Activated CD4-positive, alpha-beta T cell treated with anti-CD3 and anti-CD28 coated beads, Interleukin-2, amount 50 U/mL, for 1 hour (primary cell): ENCODE data around the gene HOXD11.

ENCODE experiments used
- DNase-seq: peaks from one replicate; pipeline ENCODE4 v3.0.0-alpha.2; 2020

The HOXD11 gene

DNA sequence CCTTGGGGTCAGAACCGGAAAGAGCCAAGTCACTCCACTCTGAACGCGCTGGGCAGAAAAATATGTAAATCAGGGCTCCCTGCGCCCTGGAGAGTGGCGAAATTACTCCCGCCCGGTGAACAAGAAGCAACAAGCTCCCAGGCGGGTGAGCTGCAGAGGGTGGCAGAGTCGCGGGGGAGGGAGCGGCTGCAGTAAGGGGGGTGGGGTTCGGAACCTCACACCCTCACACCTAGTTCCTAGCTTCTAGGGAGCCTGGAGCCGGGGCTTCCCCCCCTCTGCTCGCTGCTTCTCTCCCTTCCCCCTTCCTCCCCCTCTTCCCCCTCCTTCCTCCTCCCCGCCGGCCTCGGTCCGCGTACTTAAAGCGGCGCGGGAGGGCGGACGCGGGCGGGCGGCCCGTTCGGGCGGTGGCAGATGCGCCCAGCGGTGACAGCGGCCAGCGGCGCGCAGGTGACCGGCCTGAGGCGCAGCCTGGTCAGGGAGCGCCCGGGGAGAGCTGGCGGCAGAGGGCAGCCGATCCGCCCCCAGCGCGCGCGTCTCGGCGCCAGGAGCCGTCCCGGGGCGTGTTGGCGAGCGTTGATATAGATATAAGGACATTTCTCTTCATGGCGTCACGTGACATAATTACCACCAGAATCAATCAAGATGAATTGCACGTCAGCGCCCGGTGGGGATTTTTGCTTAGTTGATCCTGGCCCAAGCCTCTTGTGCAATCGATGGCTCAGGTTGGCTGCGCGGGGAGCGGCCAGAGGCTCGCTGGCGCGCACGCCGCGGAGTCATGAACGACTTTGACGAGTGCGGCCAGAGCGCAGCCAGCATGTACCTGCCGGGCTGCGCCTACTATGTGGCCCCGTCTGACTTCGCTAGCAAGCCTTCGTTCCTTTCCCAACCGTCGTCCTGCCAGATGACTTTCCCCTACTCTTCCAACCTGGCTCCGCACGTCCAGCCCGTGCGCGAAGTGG, at the start of gene HOXD11:
TSS of gene HOXD11 (plus strand) at position 700 of the 959 bp plus-strand sequence. CDS start at position 776, 76 bp downstream.
- DNase-seq, result no peak

GRCh38 chr2:176063958-176064357, 43.1 kb upstream of the HOXD11 start:
- no peak for DNase-seq

DNA sequence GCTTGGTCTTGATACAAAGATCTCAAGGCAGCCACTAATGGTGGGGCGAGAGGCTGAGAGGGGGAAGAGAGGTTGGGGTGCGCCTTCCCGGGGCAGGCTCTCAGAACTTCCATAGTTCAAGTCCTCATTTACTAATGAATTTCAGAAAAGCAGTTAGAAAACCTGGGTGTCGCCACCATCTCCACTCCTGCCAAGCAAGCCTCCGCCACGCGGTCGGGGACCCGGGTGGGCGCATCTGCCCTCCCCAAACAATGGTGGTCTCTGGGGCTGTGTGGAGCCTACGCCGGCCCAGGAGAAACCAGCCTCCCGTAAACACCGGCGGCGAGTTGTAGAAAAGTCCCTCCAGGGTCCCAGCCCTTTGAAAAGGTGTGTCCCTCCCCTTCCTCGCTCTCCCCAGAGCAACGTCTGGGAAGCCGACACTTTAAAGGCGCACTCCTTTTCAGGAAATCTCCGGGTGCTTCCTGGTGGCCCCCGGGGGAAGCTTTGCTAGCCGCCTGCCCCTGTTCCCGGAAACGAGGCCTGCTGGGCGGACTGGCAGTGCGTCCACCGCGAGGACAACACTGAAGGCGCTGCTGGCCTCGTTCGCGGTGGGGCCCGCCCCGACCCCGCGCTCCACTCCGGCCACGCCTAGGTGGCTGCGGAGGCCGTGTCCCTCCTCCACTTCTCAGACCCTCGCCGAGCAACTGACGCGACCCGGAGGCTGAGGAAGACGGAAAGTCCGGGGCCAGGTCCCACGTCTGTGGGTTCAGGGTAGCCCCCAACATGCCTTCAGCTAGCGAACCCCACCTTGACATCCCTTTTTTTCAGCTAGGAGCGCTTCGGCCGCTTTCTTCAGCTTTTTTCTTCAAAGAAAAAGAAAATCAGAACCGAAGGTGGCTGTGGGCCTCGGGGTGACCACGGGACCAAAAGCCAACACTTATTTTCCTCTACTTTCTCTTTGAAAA, 40.2 kb upstream of the HOXD11 start:
- DNase-seq, result no peak

GRCh38 chr2:176067589-176068418, 39.3 kb upstream of the HOXD11 start:
- no peak for DNase-seq

DNA sequence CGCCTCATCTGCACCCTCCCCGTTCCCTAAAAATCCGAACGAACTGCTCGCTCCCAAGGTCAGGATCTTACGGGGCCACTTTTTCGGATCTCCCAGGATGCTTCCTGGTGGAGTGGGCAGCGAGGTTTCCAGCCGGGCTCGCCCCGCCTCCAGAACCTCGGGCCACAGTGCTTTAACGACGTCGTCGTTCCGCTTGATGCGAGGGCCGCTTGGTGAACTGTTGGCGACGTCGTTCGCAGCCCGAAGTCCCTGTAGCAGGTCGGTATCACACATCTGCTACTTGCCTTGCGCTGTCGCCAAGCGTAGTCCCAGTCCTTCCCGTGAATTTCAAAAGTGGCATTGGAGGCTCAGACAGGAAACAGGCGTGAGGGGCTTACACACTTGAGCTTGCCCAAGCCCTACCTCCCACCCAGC, 38.7 kb upstream of the HOXD11 start:
- no peak for DNase-seq

- DNase-seq, result no peak
Observed at GRCh38 chr2:176071330-176072291, 35.5 kb upstream of the HOXD11 start.

- DNase-seq, result no peak
Observed at GRCh38 chr2:176072292-176072669, 34.8 kb upstream of the HOXD11 start.

- DNase-seq, result no peak
Observed at GRCh38 chr2:176072951-176073904, 33.9 kb upstream of the HOXD11 start.

DNA sequence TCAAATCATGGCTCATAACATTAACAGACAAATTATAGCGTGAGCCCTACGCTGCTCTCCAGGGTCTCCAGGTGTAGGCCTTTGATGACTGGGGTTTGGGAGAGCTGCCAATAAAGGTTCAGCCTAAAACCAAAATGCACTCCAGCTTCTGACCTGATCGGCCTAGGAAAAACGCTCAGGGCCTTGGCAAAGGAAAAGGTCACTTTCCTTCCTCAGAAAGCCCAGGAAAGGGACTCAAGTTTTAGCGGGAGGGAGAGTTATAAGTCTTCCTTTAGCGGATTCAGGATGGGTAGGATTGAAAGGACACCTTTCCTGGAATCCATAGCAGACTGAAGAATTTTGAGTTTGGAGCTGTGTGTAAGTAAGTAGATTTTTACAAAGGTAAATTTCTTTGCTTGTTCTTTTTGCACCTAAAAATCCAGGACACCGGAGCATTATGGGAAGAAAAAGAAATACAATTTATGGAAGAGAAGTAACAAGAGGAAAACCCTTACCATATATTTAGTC, 32.1 kb upstream of the HOXD11 start:
- no peak for DNase-seq

GRCh38 chr2:176075481-176075880, 31.6 kb upstream of the HOXD11 start:
- DNase-seq, result no peak

GRCh38 chr2:176076063-176076462, 31.0 kb upstream of the HOXD11 start:
- DNase-seq, result no peak

DNA sequence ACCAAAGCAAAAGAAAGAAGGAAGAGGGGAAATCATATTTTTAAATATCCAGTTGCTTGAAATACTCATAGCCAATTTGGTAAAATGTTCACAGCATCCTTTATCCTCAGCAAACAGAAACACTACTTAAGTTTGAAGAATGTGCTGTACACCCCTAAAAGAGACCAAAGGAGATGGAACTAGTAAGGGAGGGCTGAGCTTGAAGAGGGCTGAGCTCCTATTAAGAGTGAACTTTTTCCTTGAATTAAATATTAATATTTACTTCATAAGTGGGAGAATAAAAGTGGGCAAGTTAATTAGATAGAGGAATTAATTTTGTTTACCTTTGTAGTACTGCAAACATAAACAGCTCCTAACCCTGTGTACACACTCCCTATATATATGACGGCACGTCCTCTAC, 30.3 kb upstream of the HOXD11 start:
- DNase-seq, result no peak

- DNase-seq, result no peak
Observed at GRCh38 chr2:176078541-176079284, 28.4 kb upstream of the HOXD11 start.

DNA sequence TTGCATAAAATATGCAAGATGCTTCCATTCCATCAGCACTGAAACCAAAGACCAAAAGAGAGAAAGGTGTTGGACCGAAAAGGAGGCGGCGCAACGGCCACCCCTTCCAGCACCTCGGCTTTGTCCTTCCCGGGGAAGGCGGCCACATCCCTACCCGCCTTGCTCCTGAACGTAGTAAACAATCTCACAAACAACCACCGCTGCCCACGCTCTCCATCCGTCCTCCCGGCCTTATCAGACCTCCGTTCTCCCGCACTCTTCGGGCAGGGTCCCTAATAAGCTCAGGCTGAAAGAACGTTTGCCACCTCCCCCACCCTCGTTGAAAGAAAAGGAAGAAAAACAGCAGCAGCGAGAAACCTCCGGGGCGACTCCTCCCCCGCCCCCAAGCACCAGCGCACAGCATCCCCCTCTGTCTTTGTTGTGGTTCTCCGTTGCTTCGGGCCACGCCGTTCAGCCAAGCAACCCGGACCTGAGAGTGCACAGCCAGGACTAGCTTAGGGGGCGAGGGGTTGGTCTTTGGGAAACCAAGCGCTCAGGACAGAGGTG, 27.7 kb upstream of the HOXD11 start:
- DNase-seq, result no peak

DNA sequence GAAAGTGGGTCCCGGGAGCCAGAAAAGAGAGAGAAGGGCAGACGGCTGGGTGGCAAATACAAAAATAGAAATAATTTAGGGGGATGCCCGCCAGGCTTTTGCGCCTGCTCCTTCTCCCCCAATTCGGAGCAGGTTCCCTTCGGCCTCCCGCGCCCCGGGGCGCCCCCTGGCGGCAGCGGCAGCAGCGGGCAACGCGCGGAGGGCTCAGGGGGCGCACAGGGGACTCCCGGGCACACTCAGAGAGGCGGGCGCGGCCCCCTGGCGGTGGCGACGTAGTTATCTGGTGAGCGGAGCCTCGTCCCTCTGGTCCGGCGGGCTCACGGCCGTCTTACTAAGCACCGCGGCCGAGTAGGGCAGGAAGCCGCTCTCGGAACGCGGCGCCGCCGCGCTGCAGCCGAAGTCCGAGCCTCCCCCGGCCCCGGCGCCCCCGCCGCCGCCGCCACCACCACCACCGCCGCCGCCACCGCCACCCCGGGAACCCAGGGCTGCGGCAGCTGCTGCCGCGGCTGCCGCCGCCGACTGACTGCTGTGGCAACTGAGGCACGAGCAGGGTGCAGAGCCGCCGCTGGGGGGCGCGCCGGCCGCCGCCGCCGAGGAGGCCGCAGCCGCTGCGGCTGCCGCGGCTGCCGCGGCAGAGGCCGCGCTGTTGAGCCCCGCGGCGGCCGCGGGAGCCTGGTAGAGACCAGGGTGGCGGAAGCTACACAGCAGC, 27.1 kb upstream of the HOXD11 start:
- DNase-seq, result no peak

DNA sequence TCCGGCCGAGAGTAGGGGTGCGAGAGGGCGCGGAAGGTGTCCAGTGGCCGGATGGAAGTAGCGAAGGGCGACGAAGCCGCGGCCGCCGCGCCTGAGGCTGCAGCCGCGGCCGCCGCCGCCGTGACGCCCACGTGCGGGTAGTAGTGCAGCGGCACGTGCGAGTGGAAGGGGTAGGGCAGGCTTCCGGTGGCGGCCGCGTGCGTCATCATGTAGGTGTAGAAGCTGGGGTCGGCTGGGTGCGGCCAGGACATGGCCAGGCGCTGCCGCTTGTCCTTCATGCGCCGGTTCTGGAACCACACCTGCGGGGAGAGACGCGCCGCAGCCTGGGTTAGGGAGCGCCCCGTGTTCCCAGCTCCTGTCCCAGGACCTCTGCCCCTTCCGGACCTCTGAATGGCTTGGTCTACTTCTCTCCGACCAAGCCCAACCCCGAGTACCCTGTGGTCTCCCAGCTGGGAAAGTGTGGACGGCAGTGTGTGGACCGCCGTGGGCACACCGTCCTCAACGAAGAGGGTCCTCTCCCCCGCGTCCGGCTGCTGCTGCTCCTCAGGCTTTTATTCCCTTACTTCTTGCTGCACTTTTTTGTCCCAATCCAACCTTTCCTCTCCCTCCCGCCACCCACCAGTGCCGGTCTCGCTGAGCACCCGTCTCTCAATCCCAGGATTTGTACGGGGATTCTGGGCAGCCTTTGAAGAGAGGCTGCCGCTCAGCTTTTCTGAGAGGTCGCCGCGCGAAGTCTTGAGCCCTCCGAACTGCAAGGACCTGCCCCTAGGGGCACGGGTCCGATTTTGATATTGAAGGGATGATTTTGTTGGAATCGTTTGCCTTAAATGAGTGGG, 26.3 kb upstream of the HOXD11 start:
- no peak for DNase-seq

GRCh38 chr2:176081376-176081836, 25.7 kb upstream of the HOXD11 start:
- DNase-seq, result no peak
